HG02973 (cell line): ENCODE data around the gene MYO1A.
"Not testable (repeated sequence)": the region's sequence is repeated elsewhere in the genome, so short reads cannot be mapped to it uniquely, and the experiment has no call there.

Experiments used
- ATAC-seq: cut with Tn5 transposase; IDR thresholded peaks from one replicate; pipeline ENCODE4 v1.9.1; 2021; ENCODE audit warnings: moderate library complexity; ENCODE audit not compliant: unreplicated experiment

The MYO1A gene

DNA sequence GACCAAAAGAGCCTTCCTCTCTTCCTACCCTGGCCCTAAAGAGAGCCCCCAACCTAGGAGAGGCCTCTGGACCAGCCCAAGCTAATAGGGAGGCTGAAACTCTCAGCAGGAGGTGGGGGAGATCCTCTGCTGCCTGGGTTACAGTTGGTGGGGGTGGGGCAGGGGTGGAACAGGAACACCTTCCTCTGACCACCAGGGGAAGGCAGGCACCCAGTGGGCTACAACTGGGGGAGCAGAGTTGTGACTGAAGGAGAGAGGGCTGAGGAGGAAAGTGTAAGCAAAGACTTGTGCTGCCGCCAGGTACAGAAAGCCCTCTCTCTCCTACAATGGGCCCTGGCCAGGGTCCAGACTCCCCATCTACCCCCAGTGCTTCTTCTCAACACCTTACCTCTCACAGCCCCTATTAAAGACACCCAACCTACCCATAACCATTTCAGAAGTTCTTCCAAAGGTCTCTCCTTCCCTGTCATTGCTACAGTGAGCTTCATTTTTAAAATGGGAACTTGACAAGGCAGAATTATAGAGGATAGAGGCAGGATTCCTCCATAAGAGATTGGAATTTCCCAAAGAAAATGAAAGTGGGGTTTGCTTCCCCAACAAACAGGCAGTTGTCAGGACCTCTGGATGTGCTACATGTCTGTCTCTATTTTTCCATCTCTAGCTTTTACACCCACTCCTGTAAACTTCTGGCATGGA is 1.4 kb downstream of the MYO1A start:
- ATAC-seq = no peak

DNA sequence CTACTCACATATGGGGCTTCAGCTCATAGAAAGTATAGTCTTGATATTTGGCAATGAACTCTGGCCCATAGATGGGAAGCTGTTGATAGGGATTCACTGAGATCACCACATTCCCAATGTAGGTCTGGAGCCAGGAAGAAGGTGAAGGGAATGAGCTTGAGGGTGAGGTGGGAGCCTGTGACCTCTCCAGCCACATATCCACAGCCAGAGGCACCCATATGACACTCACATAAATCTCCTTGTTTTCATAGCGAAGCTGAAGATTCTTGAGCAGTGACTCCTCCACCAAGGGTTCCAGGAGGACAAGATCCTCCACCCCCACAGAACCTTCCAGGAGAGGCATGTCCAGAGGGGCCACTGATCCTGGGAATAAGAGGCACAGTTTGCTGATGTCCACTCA is 1.9 kb downstream of the MYO1A start:
- ATAC-seq = no peak

DNA sequence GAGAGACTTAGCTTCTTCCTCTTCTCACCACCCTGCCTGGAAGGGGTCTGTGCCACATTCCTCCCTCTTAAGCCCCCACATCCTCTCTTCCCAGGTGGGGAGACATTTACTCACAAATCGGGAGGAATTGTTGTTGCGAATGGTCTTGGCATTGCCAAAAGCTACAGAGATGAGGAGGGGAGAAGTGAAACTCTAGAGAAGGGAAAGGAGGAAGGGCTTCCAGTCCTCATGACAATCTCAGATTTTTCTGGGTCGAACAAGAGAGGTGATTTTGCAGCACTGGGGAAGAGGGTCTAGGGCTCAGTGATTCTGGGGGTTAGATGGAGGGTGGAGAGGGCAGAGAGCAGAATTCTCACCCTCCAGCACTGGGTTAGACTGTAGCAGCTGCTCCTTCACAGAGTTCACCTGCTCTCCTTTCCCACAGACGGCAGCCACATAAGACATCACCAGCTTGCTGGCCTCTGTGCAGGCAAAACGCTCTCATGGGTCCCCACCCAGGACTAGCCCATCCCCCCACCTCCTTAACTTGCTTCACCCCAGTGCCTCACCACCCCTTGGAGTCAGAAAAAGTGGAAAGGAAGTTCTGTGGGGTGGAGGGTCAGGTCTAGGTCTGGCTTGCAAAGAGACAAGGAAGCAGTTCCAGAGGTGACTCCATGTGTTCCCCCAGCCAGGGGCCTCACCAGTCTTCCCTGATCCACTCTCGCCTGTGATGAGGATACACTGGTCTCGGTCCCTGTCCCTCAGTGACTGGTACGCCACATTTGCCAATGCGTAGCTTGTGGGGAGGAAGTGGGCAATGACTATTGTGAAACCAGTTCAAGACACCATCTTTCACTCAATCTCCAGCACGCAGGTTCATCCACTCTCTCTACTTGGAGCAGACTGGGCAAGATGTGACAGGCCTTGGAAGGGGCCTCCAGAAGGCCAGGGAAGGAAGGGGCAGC is 2.7 kb downstream of the MYO1A start:
- no peak for ATAC-seq

DNA sequence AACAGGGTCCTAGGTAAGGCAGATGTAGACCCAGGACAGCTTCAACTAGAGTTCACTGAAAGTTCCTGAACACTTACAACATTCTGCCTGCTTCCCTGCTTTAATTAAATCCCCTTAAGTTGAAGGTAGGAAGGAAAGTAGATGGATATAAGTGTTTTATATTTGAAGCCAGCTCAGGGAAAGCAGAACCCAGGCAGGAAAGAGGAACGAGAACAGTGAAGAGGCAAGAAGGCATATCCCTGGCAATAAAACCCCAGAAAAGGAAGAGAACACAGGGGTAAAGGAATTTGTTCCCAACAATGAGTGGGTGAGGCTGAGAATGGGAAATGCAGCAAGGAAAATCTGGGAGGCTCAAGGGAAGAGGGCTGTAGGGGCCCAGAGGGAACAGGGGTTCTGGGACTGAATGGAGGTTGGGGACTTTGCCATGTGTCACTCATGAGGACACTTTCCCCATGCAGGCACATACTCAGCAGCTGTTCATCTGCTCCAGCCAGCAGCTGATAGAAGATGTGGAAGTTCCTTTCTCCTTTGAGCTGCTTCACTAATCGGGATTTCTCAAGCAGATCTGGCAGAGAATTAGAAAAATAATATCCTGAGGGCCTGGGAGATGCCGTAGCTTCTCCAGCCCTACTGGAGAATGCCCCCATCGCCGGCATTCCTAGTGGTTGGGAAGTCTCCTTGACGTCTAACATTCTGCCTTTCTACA is 3.7 kb downstream of the MYO1A start:
- no peak for ATAC-seq

DNA sequence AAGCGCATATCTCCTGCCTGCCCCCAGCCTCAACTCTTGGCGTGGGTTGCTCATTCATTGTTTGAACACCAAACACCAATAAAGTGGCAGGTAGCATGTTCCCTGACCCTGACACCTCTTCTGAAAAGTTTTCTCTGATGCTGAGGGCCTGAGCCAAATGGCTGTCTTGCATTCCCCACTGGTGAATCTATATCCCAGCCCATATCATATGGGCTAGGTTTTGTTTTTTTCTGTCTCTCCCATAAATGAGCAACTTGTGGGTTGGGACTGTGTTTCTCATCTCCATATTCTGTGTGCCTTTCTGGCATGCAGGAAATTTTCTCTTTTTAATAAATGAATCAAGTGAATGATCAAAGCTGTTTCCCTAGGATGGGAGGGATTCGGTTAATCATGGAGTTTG is 5.0 kb downstream of the MYO1A start:
- ATAC-seq = no peak

DNA sequence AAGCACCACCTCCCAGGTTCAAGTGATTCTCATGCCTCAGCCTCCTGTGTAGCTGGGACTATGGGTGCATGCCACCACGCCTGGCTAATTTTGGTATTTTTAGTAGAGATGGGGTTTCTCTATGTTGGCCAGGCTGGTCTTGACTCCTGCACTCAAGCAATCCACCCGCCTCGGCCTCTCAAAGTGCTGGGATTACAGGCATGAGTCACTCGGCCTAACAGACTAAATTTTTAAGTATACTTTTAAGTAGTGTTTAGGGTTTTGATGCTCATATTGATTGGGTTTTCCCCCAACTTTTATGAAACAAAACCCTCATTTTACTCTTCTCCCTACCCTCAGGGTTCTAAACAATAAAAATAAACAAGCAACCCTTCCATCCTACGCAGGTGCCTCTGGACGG is 5.5 kb downstream of the MYO1A start:
- ATAC-seq = no peak

DNA sequence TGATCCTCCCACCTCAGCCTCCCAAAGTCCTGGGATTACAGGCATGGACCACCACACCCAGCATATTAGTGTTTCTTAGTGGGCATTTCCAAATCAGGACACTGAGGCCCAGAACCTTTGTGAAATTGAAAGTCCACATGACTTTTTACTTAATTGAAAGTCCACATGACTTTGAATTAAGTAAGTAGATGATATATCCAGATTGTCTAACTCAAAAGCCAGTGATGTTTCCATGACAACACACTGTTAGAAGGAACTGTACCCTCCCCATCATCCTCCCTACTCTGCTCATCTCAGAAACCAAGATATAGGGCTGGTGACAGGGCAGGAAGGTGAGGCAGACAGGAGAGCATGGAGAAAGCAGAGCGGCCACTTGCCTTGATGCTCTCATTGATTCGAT is 7.2 kb downstream of the MYO1A start:
- no peak for ATAC-seq

DNA sequence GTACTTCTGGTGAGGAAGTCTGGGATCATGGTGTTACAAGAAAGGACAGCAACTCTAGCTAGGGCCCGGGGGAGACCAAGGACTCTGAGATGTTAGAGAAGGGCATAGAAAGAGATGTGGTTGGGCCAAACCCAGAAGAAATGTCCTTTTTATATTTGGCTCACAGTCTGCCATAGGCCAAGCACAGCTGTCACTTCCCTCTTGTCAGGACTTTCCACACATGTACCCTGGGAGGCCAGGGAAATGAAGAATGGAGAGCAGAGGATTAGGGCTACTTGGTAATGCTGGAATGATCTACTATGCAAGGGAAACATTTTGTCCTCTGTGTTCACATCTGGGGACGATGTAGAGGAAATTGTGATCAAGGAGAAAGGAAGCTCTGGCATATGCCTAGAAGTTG is 9.2 kb downstream of the MYO1A start:
- ATAC-seq = no peak

DNA sequence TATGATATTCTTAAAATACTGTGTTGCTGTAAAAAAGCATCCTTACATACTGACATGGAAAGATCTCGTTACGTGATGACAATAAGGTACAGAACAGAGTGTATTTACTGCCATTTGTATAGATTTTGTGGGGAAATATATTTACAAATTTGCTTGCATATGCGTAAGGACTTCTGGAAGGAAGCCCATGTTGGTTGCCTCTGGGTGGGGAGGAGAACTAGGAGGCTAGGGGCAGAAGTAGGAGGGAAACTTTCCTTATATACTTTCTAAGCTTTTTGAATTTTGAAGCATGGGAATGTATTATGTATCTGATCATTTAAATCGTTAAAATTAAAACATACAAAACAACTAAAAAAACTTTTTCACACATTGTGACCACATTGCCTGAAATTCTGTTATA is 9.7 kb downstream of the MYO1A start:
- no peak for ATAC-seq

DNA sequence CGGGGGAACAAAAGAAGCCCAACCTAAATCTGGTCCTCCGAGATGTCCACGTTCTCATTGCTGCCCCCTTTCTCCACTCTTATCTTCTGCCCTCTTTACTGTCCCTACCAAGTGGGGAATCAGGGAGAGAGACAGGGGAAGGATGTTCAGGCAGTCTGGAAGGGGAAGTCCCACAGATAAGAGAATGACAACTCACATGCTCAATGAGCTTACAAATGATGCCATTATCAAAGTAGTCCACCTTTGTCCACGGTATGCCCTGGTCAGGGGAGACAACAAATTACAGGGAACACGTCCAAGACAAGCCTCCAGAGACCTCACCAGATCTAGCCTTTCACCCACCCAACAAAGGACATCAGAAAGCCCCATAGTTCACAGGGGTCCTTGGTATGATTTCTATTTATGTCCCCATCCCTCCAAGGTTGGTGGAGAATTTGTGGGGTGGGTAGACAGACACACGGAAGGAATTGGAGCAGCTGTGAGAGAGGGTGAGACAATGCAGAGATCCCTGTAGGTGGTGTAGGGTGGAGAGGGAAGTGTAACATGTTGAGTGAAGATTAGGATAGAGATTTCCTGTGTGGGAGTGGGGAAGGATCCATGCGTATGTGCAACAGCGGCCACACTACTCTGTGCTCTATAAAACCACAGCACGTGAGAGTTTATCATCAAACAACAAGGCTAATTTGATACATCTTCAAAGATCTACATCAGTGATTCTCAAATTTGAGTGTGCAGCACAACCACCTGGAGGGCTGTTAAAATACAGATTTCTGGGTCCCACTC is 10.7 kb downstream of the MYO1A start:
- ATAC-seq = no peak

DNA sequence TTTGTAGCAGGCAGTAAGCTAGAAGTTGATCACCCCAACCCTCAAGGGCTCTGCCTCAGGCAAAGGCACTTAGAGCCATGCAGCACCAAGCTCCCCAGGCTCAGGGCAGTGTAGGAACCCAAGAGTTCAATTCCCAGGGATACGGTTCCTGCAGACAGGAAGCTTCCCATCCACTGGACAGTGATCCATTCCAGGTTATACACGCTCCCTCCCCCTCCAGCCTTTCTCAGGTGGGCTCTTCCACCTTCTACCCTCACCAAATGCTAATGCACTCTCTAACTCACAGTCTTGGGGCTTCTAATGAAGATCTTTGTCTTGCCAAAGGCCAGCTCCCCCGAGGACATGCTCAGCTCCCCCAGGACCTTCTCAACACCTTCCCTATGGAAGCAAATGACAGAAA is 12.7 kb downstream of the MYO1A start:
- ATAC-seq = no peak

DNA sequence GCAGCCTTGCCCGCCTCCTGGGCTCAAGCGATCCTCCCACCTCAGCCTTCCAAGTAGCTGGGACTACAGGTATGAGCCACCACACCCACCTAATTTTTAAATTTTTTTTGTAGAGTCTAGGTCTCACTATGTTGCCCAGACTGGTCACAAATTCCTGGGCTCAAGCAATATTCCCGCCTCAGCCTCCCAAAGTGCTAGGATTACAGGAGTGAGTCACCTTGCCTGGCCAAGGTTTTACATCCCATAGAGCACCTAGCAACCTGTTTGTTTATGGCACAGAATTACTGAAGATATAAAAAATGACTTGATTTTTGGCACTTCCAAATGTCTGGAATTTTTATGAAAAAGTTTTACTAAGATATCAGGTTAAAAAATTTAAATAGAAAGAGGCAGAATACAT is 16.5 kb downstream of the MYO1A start:
- no peak for ATAC-seq

DNA sequence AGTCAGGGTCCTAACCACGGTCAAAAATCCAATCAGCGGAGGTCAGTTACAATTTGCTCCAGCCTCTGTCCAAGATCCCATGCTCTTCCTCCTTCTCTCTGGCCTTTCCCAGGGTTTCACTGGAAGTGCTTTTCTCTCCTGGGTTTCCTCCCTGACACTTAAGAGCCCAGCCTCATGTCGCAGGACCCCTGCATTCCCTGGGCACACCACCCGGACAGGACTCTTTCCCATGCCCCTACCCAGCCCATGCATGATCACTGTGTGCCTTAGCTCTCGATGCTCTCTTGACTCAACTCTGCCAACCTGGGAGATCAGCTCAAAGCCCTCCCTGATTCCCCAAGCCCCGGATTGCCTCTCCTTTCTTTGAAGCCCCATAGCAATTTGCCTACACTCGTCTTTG is 18.1 kb downstream of the MYO1A start:
- no peak for ATAC-seq

DNA sequence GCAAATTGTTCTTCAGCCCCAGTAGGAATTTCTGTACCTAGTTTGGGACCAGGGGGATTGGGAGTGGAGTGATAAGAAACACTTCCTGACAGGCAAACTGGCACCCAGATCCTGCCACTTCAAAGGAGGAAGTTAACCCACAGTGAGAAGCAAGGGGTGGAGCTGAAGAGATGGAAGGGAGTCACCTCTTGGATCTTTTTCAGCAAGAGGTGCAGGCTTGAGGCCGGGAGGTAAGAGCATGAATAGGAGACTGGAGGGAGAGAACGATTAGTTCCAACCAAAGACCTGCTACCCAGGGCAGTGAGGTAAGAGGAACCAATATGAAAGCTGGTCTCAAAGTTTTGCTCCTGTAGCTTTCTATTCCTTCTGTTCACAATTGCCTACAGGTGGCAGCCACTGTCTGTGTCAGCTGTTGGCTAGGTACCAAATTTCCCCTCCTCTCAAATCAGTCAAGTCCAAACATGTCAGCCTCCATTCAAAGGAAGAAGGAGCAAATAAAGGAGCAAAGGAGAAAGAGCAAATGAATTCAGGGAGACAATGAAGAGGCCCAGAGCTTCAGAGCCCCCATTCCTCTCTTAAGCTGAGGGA is 18.7 kb downstream of the MYO1A start:
- ATAC-seq = no peak

DNA sequence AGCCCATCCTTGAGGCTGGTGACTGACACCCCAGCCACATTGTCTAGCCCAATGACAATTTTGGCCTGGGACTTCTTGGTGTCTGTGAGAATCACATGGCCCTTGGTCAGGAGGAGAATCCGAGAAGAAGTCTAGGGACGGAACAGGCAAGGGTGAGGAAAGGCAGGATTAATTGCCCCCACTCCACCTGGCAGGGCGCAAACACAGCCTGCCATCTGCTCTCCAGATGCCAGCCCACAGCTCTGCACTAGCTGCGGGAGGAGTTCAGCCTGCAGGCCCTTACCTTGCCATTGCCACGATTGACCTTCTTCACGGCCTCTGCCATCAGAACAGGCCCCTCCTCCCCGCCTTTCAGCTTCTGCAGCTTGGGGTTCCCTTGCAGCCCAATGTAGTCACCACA is 20.5 kb downstream of the MYO1A start:
- no peak for ATAC-seq

DNA sequence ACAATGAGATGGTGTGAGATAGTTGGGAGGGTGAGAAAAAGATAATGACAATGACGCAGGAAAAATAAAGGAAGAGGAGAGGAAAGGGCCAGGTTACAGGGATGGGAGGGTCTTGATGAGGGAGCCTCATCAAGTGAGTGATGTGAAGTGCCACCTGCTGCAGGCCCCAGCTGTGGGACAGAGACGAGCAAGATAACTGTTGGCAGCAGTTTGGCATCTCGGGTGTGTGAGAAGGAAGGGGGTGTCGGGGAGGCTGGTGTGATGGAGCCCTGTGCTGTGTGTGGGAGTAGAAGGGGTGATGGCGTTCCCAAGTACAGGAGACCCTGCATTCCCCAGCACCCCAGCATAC is 22.1 kb downstream of the MYO1A start:
- ATAC-seq = no peak

DNA sequence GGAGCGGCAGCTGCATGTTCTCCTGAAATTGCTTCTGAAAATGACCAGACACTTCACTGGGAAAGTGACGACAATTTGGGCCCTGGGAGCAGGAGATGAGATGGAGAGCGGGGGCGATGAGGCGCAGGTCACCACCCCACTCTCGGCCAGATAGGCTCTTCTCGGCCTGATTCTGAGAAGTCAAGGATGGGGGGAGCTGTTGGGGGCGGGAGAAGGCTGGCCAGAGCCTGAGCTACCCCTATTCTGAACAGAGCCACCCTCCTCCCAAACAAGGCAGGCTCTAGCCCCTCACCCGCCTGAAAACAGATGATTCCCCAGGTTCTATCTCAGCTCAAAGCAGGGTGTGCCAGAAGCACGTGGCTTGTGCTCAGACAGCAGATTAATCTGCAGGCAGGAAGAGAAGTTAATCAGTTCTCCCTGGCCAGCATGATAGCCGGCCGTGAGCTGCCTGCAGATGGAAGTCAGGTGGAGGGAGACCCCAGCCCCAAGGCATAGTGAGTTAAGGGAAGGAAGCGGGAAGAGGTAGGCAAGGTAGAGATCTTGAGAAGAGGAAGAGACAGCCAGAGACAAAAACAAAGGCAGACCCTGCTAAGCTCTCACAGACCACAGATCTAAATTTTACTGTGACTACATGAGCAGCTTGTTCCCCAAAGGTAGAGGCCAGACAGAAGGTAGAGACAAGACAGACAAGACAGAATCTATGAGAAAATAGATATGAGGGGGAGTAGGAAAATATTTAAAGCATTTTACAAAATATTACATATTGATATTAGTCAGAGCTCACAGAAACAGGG is 22.7 kb downstream of the MYO1A start:
- no peak for ATAC-seq

DNA sequence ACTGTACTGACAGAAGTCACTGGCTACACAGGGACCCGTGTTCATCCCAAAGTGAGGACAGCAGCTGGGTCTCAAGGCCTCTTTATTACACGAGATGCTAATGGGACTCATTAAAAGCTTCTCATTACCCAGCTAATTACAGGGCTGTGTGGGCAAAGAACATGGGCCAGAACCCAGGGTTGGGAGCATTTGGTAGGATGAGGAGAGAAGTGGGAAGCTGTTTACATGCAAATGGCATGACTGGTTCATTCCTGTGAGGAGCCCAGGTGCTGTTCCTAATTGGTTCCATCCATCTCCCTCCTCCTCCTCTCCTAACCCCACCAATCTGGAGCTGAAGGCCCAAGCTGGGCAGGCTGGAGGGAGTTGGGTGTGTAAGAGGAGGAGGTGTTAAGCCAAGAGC is 24.7 kb downstream of the MYO1A start:
- ATAC-seq = no peak

DNA sequence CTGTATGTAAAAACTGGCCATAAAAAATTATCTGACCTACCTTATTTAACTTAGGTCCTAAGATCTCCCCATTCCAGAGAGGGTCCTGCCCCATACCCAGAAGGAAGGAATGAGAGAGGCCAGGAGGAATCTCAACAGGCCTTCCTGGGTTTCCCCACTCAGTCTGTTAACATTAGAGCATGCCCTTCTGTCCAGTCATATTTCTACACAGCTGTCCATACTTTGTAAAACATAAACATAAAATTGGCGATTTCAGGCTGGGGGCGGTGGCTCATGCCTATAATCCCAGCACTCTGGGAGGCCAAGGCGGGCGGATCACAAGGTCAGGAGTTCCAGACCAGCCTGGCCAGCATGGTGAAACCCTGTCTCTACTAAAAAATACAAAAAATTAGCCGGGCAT is 27.6 kb downstream of the MYO1A start:
- ATAC-seq = not testable (repeated sequence)
